ENCODE data around the gene CACNA1S. TPM values are rescaled to one million over a fixed set of nuclear protein-coding genes. Genes with fewer than 3 reads are reported as not detected.
A peak's percentile ranks its signal among the peaks of the same experiment; 100 is the strongest.

CACNA1S gene
- total and polyA plus RNA-seq, 5 experiments from 2014 or later = not detected

DNA sequence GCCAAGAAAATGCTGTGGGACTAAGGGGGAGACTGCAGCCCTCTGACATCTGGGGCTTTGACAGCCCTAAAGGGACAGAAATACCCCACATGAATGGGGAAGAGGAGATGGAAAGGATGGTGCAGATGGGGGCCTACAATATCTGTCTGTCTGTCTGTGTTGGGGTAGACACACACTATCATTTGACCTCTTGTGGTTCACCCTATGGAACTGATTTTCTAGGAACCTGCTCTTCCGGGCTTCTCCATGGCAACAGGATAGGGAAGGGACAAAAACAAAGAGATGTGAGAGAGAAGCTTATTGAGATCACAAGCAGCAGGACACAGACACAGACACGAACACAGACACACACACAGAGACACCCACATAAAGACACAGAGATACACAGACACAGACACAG is 105.8 kb downstream of the CACNA1S start:
- H3K27me3 Mint-ChIP-seq = no peaks in the 10 kb centered on the region
- no peak for DNase-seq

GRCh38 chr1:201004732-201005131 is 107.5 kb downstream of the CACNA1S start:
- ATAC-seq = no peak
- POLR2A ChIA-PET = interaction anchor here (1.8 kb wide), 1 partner anchor 16 kb away, joined by 4 read pairs; no protein-coding TSS in a partner anchor

More for the DNA sequence above, 105.8 kb downstream of the CACNA1S start:
- no peak overlapping the region for H3K4me3 Mint-ChIP-seq
- H3K4me1 Mint-ChIP-seq = peaks cover 12 to 28% (median 23%) of the 10 kb centered on the region in 4 donors
- peaks cover 0 to 51% (median 13%) of the 10 kb centered on the region in 3 donors for H3K36me3 Mint-ChIP-seq
- POLR2A ChIA-PET = no interaction called here
- no peak for ATAC-seq
- H3K27ac Mint-ChIP-seq = no peak overlapping the region
- H3K9me3 Mint-ChIP-seq = no peaks in the 10 kb centered on the region

DNA sequence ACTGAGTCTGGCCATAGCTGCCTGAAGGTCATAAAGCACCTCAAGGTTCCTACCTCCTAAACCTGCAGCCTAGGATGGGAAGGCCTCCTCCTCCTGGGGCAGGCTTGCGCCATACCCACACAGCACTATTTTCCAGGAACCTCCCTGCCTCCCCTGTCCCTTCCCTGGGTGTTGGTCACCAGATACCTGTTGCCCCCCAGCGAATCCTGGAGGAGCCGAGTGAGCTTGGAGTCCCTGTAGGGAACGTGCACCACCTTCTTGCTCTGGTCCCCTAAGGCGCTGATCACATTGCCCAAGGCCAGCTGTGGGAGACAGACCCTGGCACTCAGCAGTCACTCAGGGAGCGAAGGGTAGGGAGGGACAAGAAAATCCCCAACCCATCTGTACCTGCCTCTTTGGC is 108.1 kb downstream of the CACNA1S start:
- Mint-ChIP-seq H3K4me3 (no peak overlapping the region), H3K4me1 (peaks cover 0 to 13% (median 7%) of the 10 kb centered on the region in 4 donors), H3K36me3 (peaks cover 0 to 69% (median 13%) of the 10 kb centered on the region in 3 donors), H3K27me3 (no peaks in the 10 kb centered on the region), H3K9me3 (no peaks in the 10 kb centered on the region), H3K27ac (peak overlapping the region in 3 of 10 donors; percentile 28 to 71 (median 65))
- ATAC-seq = no peak
- no peak for DNase-seq
- POLR2A ChIA-PET = interaction anchor here (1.8 kb wide), 1 partner anchor 17 kb away, joined by 4 read pairs; no protein-coding TSS in a partner anchor

More at GRCh38 chr1:201004732-201005131, 107.5 kb downstream of the CACNA1S start:
- peaks cover 0 to 66% (median 13%) of the 10 kb centered on the region in 3 donors for H3K36me3 Mint-ChIP-seq
- no peaks in the 10 kb centered on the region for H3K27me3 Mint-ChIP-seq
- DNase-seq = no peak
- H3K27ac Mint-ChIP-seq = peak overlapping the region in 2 of 10 donors; percentile 31 to 44
- no peaks in the 10 kb centered on the region for H3K9me3 Mint-ChIP-seq
- peaks cover 0 to 16% (median 13%) of the 10 kb centered on the region in 4 donors for H3K4me1 Mint-ChIP-seq
- no peak overlapping the region for H3K4me3 Mint-ChIP-seq

DNA sequence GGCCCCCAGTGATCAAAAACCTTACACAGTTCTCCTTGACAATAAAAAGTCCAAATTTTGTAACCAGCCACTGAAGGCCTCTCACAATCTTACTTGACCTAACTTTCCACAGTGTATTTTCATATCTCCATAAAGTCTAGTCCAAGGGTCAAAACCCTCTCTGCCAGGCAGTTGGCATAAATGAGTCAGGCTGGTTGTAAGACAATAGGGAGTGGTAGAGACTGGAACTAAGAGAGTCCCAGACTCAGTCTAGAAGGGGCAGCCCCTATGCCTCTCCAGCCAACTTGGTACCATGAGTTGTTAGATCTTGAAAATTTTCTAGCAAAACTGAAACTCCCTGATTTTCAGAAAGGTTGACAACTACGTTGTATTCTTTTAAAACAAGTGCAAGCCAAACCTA is 109.7 kb downstream of the CACNA1S start:
- DNase-seq (no peak), ATAC-seq (no peak)
- Mint-ChIP-seq H3K27me3 (no peaks in the 10 kb centered on the region), H3K36me3 (peaks cover 5 to 78% (median 13%) of the 10 kb centered on the region in 3 donors), H3K4me1 (peaks cover 0 to 9% (median 0%) of the 10 kb centered on the region in 4 donors), H3K27ac (peak overlapping the region in 6 of 10 donors; percentile 12 to 67 (median 42)), H3K9me3 (no peaks in the 10 kb centered on the region), H3K4me3 (no peak overlapping the region)
- POLR2A ChIA-PET = no interaction called here

- no peak for DNase-seq
- Mint-ChIP-seq H3K4me1 (peaks cover 0 to 12% (median 1%) of the 10 kb centered on the region in 4 donors), H3K27me3 (no peaks in the 10 kb centered on the region), H3K36me3 (peaks cover 8 to 83% (median 13%) of the 10 kb centered on the region in 3 donors), H3K9me3 (no peaks in the 10 kb centered on the region), H3K4me3 (no peak overlapping the region), H3K27ac (peak overlapping the region in 2 of 10 donors; percentile 38 to 43)
- POLR2A ChIA-PET = no interaction called here
- ATAC-seq = no peak
Observed at GRCh38 chr1:201001962-201002361, 110.3 kb downstream of the CACNA1S start.

DNA sequence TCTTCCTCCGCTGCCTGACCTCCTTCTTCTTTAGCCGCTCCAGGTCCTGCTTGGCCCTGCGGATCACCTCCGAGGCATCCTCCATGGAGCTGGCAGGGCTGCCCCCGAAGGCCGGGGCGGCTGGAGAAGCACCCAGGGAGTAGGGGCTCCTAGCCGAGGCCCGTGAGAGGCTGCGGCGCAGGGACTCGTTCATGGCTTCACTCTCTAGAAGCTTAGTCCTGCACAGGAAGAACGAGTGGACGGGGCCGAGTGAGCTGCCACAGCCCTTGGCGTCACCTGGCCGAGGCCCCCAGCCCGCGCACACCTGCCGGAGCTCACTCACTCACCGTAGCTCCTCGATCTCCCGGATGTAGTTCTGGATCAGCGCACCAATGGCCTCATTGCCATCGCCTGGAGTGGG is 111.8 kb downstream of the CACNA1S start:
- H3K9me3 Mint-ChIP-seq = no peaks in the 10 kb centered on the region

GRCh38 chr1:200999667-201000066 is 112.6 kb downstream of the CACNA1S start:
- Mint-ChIP-seq H3K4me3 (no peak overlapping the region), H3K27me3 (no peaks in the 10 kb centered on the region), H3K4me1 (peaks cover 0 to 14% (median 3%) of the 10 kb centered on the region in 4 donors), H3K36me3 (peaks cover 11 to 92% (median 16%) of the 10 kb centered on the region in 3 donors), H3K9me3 (no peaks in the 10 kb centered on the region), H3K27ac (peak overlapping the region in 1 of 10 donors; percentile 7)
- no peak for ATAC-seq
- POLR2A ChIA-PET = interaction anchor here (1.5 kb wide), 1 partner anchor 23 kb away, joined by 4 read pairs; no protein-coding TSS in a partner anchor
- no peak for DNase-seq

More for the DNA sequence above, 111.8 kb downstream of the CACNA1S start:
- no peak for DNase-seq
- no peaks in the 10 kb centered on the region for H3K27me3 Mint-ChIP-seq
- H3K4me1 Mint-ChIP-seq = peaks cover 0 to 11% (median 2%) of the 10 kb centered on the region in 4 donors
- H3K4me3 Mint-ChIP-seq = no peak overlapping the region
- H3K27ac Mint-ChIP-seq = peak overlapping the region in 1 of 10 donors; percentile 25
- peaks cover 11 to 92% (median 16%) of the 10 kb centered on the region in 3 donors for H3K36me3 Mint-ChIP-seq
- POLR2A ChIA-PET = no interaction called here
- ATAC-seq = no peak

GRCh38 chr1:200998323-200998722 is 113.9 kb downstream of the CACNA1S start:
- ATAC-seq = no peak
- Mint-ChIP-seq H3K27ac (no peak overlapping the region), H3K36me3 (peaks cover 11 to 91% (median 13%) of the 10 kb centered on the region in 3 donors), H3K27me3 (no peaks in the 10 kb centered on the region), H3K4me1 (peaks cover 0 to 14% (median 3%) of the 10 kb centered on the region in 4 donors), H3K4me3 (no peak overlapping the region), H3K9me3 (no peaks in the 10 kb centered on the region)
- POLR2A ChIA-PET = interaction anchor here (0.6 to 1.5 kb wide), 2 partner anchors 24 to 60 kb away, joined by 4 to 5 read pairs; no protein-coding TSS in a partner anchor
- no peak for DNase-seq

DNA sequence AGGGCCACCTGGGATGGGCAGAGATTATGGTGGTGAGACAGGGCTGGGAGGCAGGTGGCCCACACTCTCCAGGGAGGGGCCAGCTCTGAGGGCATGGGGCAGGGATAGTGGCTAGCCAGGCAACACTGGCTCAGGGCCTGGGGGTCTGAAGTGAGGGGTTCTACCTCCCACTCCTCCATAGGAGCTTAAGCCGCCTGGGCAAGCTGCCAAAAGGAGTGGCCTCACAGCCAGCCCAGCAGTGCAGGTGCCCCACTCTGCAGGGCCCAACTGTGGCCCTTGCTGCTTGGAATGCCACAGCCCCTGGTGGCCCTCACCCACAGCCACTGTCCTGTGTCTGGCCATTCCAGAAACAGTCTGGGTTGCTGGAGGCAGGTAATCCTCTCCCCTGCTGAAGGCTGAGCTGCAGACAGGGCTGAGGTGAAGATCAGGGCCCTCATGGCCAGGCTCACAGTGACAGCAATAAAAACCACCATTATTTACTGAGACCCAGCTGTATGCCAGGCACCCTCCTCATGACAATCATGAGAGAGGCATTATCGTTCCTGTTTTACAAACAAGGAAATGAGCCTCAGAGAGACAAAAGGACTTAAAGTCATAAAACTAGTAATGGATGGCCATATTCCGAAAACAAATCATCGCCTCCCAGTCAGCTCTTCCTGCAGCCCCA is 119.7 kb downstream of the CACNA1S start:
- no peak for DNase-seq
- Mint-ChIP-seq H3K36me3 (peaks cover 6 to 85% (median 7%) of the 10 kb centered on the region in 3 donors), H3K27me3 (no peaks in the 10 kb centered on the region), H3K4me3 (no peak overlapping the region), H3K27ac (peak overlapping the region in 3 of 10 donors; percentile 24 to 52 (median 28)), H3K4me1 (peaks cover 0 to 11% (median 3%) of the 10 kb centered on the region in 4 donors), H3K9me3 (no peaks in the 10 kb centered on the region)
- ATAC-seq = no peak
- POLR2A ChIA-PET = interaction anchor here (1.4 kb wide), 1 partner anchor 27 kb away, joined by 3 read pairs; no protein-coding TSS in a partner anchor

DNA sequence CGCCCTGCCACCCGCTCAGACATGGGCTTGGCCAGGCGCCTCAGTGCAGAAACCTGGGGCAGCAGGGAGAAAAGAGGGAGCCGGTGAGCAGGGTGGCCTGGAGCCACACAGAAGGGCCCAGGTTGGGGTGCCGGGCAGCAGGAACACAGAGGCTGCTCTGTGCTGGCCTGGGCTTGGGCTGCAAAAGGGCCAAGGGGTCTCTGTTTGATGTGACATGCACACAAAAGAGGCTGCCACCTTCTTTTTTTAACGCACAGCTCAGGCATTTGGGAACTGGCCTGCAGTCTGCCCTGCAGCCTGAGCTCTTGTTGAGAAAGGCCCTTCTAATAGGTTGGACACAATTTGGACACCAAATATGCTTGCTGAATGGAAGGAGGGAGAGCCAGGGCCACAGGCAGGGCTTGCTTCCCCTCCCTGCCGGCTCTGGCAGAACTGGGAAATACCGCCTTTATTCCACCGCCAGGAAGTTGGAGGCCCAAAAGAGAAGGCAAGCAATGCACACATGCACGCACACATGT is 121.1 kb downstream of the CACNA1S start:
- DNase-seq (no peak), ATAC-seq (no peak)
- no peaks in the 10 kb centered on the region for H3K27me3 Mint-ChIP-seq
- POLR2A ChIA-PET = interaction anchor here (0.5 kb wide), 1 partner anchor 369 kb away, joined by 3 read pairs; no protein-coding TSS in a partner anchor
- no peaks in the 10 kb centered on the region for H3K9me3 Mint-ChIP-seq
- H3K4me3 Mint-ChIP-seq = no peak overlapping the region
- H3K4me1 Mint-ChIP-seq = peaks cover 0 to 6% (median under 1%) of the 10 kb centered on the region in 4 donors
- H3K36me3 Mint-ChIP-seq = peaks cover 0 to 85% (median 13%) of the 10 kb centered on the region in 3 donors
- peak overlapping the region in 2 of 10 donors; percentile 39 to 48 for H3K27ac Mint-ChIP-seq

DNA sequence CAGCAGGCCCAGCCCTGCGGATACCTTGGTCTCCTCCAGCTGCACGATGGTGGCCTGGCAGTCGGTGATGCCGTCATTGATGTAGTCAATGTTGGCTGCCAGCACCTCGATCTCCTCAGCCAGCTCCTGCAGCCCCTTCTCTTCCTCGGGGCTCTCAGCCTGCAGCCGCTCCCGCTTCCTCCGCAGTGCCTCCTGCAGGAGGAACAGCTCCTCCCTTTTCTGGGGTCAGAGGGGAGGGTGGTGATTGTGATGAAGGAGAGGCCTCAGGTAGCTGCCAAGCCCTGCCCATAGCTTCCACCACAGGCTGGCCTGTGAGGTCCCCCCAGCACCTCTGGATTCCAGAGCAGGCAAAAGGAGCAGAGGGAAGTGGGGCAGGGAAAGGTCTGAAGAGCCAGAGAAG is 122.1 kb downstream of the CACNA1S start:
- ATAC-seq (no peak), DNase-seq (no peak)
- Mint-ChIP-seq H3K4me3 (no peak overlapping the region), H3K4me1 (peaks cover 0 to 3% (median under 1%) of the 10 kb centered on the region in 4 donors), H3K9me3 (no peaks in the 10 kb centered on the region), H3K27me3 (no peaks in the 10 kb centered on the region), H3K27ac (no peak overlapping the region), H3K36me3 (peaks cover 0 to 87% (median 15%) of the 10 kb centered on the region in 3 donors)
- POLR2A ChIA-PET = no interaction called here
